HCT116 (cell line): ENCODE results near the gene PRSS33. TPM values are rescaled to one million over a fixed set of nuclear protein-coding genes. Genes with fewer than 3 reads are reported as not detected.
A peak's percentile ranks its signal among the peaks of the same experiment; 100 is the strongest.

ENCODE experiments used
- ATAC-seq: fragments of 200-7000 bp; cut with Tn5 transposase; 2 replicates; pipeline ENCODE4 v1.9.1; 2020; ENCODE audit warnings: mild to moderate bottlenecking, moderate library complexity
- BruUV-seq: library from RNA; stranded (reverse); fragments of 400-500 nt; replicated peaks from 2 replicates; lab custom pipeline; 2021; lab: Mats Ljungman, UMichigan
- CTCF ChIA-PET: fragments of 300-600 bp; sonication (Branson Sonifier 250); formaldehyde crosslinking; loops from one replicate; lab custom pipeline; 2021; ENCODE audit warnings: antibody characterized with exemption; lab: Charles Lee
- POLR2A ChIA-PET: fragments of 300-600, 350-600 bp; sonication (Branson Sonifier 250); formaldehyde crosslinking; loops from one replicate; lab custom pipeline; 2021; ENCODE audit warnings: antibody characterized with exemption; lab: Charles Lee
- RAD21 ChIA-PET, 2 experiments: fragments of 300-600 bp; sonication (Branson Sonifier 250); formaldehyde crosslinking; loops; one replicate each; lab custom pipeline; 2023; ENCODE audit warnings: low total read pairs in 2 of 2; ENCODE audit not compliant: uncharacterized antibody in 2 of 2, unreplicated experiment in 2 of 2, low non-redundant PET in 1 of 2; lab: Charles Lee
- DNase-seq: peaks from one replicate; pipeline ENCODE4 v3.0.0-alpha.2; 2010; ENCODE audit warnings: low read depth, low spot score
- H2AFZ ChIP-seq: fragments of 200-600 bp; shearing (Covaris generic), sonication (generic); 2 replicates; pipeline ENCODE4 v1.6.1; 2017; ENCODE audit warnings: low read depth, mixed run types, mixed read lengths, antibody characterized with exemption, low read length; ENCODE audit not compliant: poor library complexity, severe bottlenecking
- H3K27ac ChIP-seq: 2 replicates; pipeline ENCODE4 v1.5.1; 2012; ENCODE audit warnings: low read depth, low read length
- H3K27me3 ChIP-seq: fragments of 200-600 bp; sonication (generic); 2 replicates; pipeline ENCODE4 v1.6.1; 2016; ENCODE audit warnings: mixed run types, low read length, mixed read lengths; ENCODE audit not compliant: insufficient read depth
- H3K36me3 ChIP-seq, 2 experiments: fragments of 200-500 bp in 1 of 2; fragments of 200-600 bp in 1 of 2; sonication (Bioruptor generic) in 1 of 2; sonication (generic) in 1 of 2; 2 replicates each; pipeline versions ENCODE4 v1.5.1 to v1.6.1; 2014 to 2016; ENCODE audit warnings: low read length in 2 of 2, inconsistent platforms in 1 of 2, mixed read lengths in 1 of 2, mixed run types in 1 of 2; ENCODE audit not compliant: insufficient read depth in 2 of 2, control insufficient read depth in 1 of 2
- H3K4me1 ChIP-seq, 2 experiments: fragments of 200-600 bp in 1 of 2; sonication (generic) in 1 of 2; 2 replicates each; pipeline versions ENCODE4 v1.5.1 to v1.6.1; 2012 to 2017; ENCODE audit warnings: low read length in 2 of 2, inconsistent platforms in 1 of 2, mild to moderate bottlenecking in 1 of 2, mixed read lengths in 1 of 2, mixed run types in 1 of 2, moderate library complexity in 1 of 2; ENCODE audit not compliant: insufficient read depth in 2 of 2, control insufficient read depth in 1 of 2
- H3K4me2 ChIP-seq: fragments of 200-600 bp; sonication (generic); 2 replicates; pipeline ENCODE4 v1.6.1; 2017; ENCODE audit warnings: mixed run types, low read length, mixed read lengths
- H3K4me3 ChIP-seq, 2 experiments: fragments of 200-600 bp in 1 of 2; sonication (generic) in 1 of 2; replicated peaks in 1 of 2; 2 replicates each; pipeline ENCODE4 v1.5.1; 2011 to 2016; ENCODE audit warnings: low read length in 2 of 2, control low read depth in 1 of 2, low read depth in 1 of 2, mild to moderate bottlenecking in 1 of 2, mixed read lengths in 1 of 2, mixed run types in 1 of 2
- H3K79me2 ChIP-seq: fragments of 200-600 bp; sonication (generic); 2 replicates; pipeline ENCODE4 v1.6.1; 2017; ENCODE audit warnings: mild to moderate bottlenecking, mixed run types, low read length, moderate library complexity, mixed read lengths; ENCODE audit not compliant: insufficient read depth
- H3K9ac ChIP-seq: fragments of 200-600 bp; sonication (generic); 2 replicates; pipeline ENCODE4 v1.6.1; 2016; ENCODE audit warnings: low read length, mixed read lengths
- H3K9me2 ChIP-seq: fragments of 200-600 bp; sonication (generic), shearing (Covaris generic); 2 replicates; pipeline ENCODE4 v1.6.1; 2017; ENCODE audit warnings: mixed run types, mild to moderate bottlenecking, moderate library complexity; ENCODE audit not compliant: insufficient read depth
- H3K9me3 ChIP-seq, 2 experiments: fragments of 200-500 bp in 1 of 2; fragments of 200-600 bp in 1 of 2; sonication (Bioruptor generic) in 1 of 2; sonication (generic) in 1 of 2; 2 replicates each; pipeline ENCODE4 v1.6.1; 2014 to 2017; ENCODE audit warnings: low read length in 2 of 2, mixed read lengths in 2 of 2, inconsistent platforms in 1 of 2, low read depth in 1 of 2, mild to moderate bottlenecking in 1 of 2, mixed run types in 1 of 2, moderate library complexity in 1 of 2; ENCODE audit not compliant: control insufficient read depth in 1 of 2, insufficient read depth in 1 of 2
- H4K20me1 ChIP-seq: fragments of 200-600 bp; sonication (generic), shearing (Covaris generic); 2 replicates; pipeline ENCODE4 v1.6.1; 2017; ENCODE audit warnings: mixed run types, mild to moderate bottlenecking, moderate library complexity; ENCODE audit not compliant: insufficient read depth
- CBX3 ChIP-seq: IDR thresholded peaks from 2 replicates; pipeline ENCODE4 v1.6.1; 2012; ENCODE audit warnings: low read depth
- CEBPB ChIP-seq: IDR thresholded peaks from 2 replicates; pipeline ENCODE4 v1.6.1; 2012; ENCODE audit warnings: low read depth
- EGR1 ChIP-seq: IDR thresholded peaks from 2 replicates; pipeline ENCODE4 v1.6.1; 2012; ENCODE audit warnings: low read depth
- ELF1 ChIP-seq: IDR thresholded peaks from 2 replicates; pipeline ENCODE4 v1.6.1; 2012; ENCODE audit warnings: low read depth, borderline replicate concordance
- FOSL1 ChIP-seq: IDR thresholded peaks from 2 replicates; pipeline ENCODE4 v1.6.1; 2012; ENCODE audit warnings: low read depth
- JUND ChIP-seq: IDR thresholded peaks from 2 replicates; pipeline ENCODE4 v1.6.1; 2012
- POLR2AphosphoS5 ChIP-seq: IDR thresholded peaks from 2 replicates; pipeline ENCODE4 v1.6.1; 2011; ENCODE audit warnings: mild to moderate bottlenecking, low read depth, low read length, moderate library complexity
- RAD21 ChIP-seq: IDR thresholded peaks from 2 replicates; pipeline ENCODE4 v1.6.1; 2012; ENCODE audit warnings: low read depth, mild to moderate bottlenecking
- SP1 ChIP-seq: IDR thresholded peaks from 2 replicates; pipeline ENCODE4 v1.6.1; 2012; ENCODE audit warnings: low read depth
- SRF ChIP-seq: IDR thresholded peaks from 2 replicates; pipeline ENCODE4 v1.6.1; 2012; ENCODE audit warnings: low read depth
- TCF7L2 ChIP-seq: IDR thresholded peaks from 2 replicates; pipeline ENCODE4 v1.7.0; 2011; ENCODE audit warnings: borderline replicate concordance, inconsistent platforms; ENCODE audit not compliant: insufficient read depth, insufficient read length; ENCODE audit errors: extremely low read depth
- YY1 ChIP-seq: IDR thresholded peaks from 2 replicates; pipeline ENCODE4 v1.6.1; 2011; ENCODE audit warnings: low read length, low read depth, moderate library complexity, mild to moderate bottlenecking; ENCODE audit not compliant: insufficient replicate concordance; ENCODE audit errors: extremely low read depth
- ZFX ChIP-seq: fragments of 450-650 bp; IDR thresholded peaks from 2 replicates; pipeline ENCODE4 v1.6.1; 2017
- ZNF274 ChIP-seq: fragments of 200-500 bp; sonication (Bioruptor generic); IDR thresholded peaks from 2 replicates; pipeline ENCODE4 v1.6.1; 2014; ENCODE audit warnings: mild to moderate bottlenecking, low read depth, low read length, inconsistent platforms
- intact Hi-C: fragments of 100-400 bp; cut with micrococcal nuclease; formaldehyde crosslinking; loops from 2 replicates; pipeline ENCODE4 v1.10.0; 2022
- total RNA-seq: library from RNA; stranded (reverse); gene quantifications from one replicate; pipeline ENCODE4 v1.2.1, GENCODE V29; 2021; ENCODE audit not compliant: unreplicated experiment
- TF ChIP-seq, protein P1 (sequence below), 3 experiments: fragments of 200-600 bp in 1 of 3; sonication (generic) in 1 of 3; IDR thresholded peaks in 2 of 3; conservative IDR thresholded peaks in 1 of 3; 2 replicates each; pipeline ENCODE4 v1.5.1; 2012 to 2017; ENCODE audit warnings: low read depth in 2 of 3, low read length in 2 of 3, antibody characterized with exemption in 1 of 3, borderline replicate concordance in 1 of 3, control low read depth in 1 of 3, mild to moderate bottlenecking in 1 of 3, mixed read lengths in 1 of 3, mixed run types in 1 of 3, moderate library complexity in 1 of 3; ENCODE audit not compliant: insufficient read depth in 1 of 3
- TF ChIP-seq, protein P2 (sequence below): IDR thresholded peaks from 2 replicates; pipeline ENCODE4 v1.6.1; 2012
- TF ChIP-seq, protein P3 (sequence below): IDR thresholded peaks from 2 replicates; pipeline ENCODE4 v1.6.1; 2011; ENCODE audit warnings: mild to moderate bottlenecking, low read length, moderate library complexity; ENCODE audit not compliant: insufficient replicate concordance; ENCODE audit errors: extremely low read depth

Gene PRSS33
- total RNA-seq, 1 experiment from 2014 or later, result not detected

DNA sequence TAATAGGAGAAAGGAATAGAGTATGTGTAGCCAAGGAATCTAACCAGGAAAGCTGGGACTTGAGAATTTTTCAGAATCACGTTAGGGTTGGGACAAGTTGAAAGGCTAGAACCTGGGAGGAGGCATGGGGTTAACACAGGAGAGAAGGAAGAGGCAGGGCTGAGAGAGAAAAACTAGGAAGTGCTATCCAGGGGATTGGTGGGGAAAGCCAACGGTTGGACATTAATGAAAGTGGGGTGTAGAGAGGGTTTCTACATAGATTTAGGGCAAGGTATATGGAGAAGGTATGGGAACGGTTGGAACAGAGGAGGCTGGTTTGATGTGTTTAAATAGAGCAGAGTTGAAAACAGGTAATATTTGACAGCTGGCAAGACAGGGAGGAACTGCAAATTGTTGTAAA lies 32.2 kb downstream of the PRSS33 start:
- TF ChIP-seq, protein P1, sequence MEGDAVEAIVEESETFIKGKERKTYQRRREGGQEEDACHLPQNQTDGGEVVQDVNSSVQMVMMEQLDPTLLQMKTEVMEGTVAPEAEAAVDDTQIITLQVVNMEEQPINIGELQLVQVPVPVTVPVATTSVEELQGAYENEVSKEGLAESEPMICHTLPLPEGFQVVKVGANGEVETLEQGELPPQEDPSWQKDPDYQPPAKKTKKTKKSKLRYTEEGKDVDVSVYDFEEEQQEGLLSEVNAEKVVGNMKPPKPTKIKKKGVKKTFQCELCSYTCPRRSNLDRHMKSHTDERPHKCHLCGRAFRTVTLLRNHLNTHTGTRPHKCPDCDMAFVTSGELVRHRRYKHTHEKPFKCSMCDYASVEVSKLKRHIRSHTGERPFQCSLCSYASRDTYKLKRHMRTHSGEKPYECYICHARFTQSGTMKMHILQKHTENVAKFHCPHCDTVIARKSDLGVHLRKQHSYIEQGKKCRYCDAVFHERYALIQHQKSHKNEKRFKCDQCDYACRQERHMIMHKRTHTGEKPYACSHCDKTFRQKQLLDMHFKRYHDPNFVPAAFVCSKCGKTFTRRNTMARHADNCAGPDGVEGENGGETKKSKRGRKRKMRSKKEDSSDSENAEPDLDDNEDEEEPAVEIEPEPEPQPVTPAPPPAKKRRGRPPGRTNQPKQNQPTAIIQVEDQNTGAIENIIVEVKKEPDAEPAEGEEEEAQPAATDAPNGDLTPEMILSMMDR (IDR thresholded peaks at IDR 0.05 in 2 of 3, conservative IDR thresholded peaks at IDR 0.05 in 1 of 3; ENCODE audit: borderline replicate concordance in 1 of 3, insufficient read depth in 1 of 3, low read depth in 2 of 3, low read length in 2 of 3), result no peak
- TF ChIP-seq ZFX, result no peak
- no peak for TF ChIP-seq CEBPB
- no peak for TF ChIP-seq ELF1
- no peak for TF ChIP-seq SRF
- no peak for TF ChIP-seq JUND
- TF ChIP-seq TCF7L2, result no peak
- no peak for TF ChIP-seq EGR1
- TF ChIP-seq YY1, result no peak
- TF ChIP-seq CBX3, result no peak
- TF ChIP-seq, protein P2, sequence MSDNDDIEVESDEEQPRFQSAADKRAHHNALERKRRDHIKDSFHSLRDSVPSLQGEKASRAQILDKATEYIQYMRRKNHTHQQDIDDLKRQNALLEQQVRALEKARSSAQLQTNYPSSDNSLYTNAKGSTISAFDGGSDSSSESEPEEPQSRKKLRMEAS, result no peak
- TF ChIP-seq RAD21, result no peak
- no peak for TF ChIP-seq ZNF274
- no peak for TF ChIP-seq FOSL1
- TF ChIP-seq, protein P3, sequence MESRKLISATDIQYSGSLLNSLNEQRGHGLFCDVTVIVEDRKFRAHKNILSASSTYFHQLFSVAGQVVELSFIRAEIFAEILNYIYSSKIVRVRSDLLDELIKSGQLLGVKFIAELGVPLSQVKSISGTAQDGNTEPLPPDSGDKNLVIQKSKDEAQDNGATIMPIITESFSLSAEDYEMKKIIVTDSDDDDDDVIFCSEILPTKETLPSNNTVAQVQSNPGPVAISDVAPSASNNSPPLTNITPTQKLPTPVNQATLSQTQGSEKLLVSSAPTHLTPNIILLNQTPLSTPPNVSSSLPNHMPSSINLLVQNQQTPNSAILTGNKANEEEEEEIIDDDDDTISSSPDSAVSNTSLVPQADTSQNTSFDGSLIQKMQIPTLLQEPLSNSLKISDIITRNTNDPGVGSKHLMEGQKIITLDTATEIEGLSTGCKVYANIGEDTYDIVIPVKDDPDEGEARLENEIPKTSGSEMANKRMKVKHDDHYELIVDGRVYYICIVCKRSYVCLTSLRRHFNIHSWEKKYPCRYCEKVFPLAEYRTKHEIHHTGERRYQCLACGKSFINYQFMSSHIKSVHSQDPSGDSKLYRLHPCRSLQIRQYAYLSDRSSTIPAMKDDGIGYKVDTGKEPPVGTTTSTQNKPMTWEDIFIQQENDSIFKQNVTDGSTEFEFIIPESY, result no peak
- TF ChIP-seq POLR2AphosphoS5, result no peak; the same call in 1 of the 2 replicates
- no peak for TF ChIP-seq SP1
- ChIA-PET RAD21 (no interaction called here), POLR2A (no interaction called here), CTCF (no interaction called here)
- DNase-seq, result no peak
- no TSS peak for BruUV-seq
- ATAC-seq, result no peak
- intact Hi-C loops, result no loop called here
- Histone ChIP-seq H2AFZ (no peak overlapping the region), H3K9me2 (no peaks in the 10 kb centered on the region), H3K4me1 (peaks cover 18 to 32% of the 10 kb centered on the region in 2 experiments), H3K27ac (no peak overlapping the region), H3K9ac (peak overlapping the region; percentile 90; the same call in 1 of the 2 replicates), H3K4me2 (peak overlapping the region; percentile 76; the same call in 1 of the 2 replicates), H3K79me2 (peaks cover 90% of the 10 kb centered on the region), H3K4me3 (peak overlapping the region in 1 of 2 experiments; percentile 92; a peak in 1 of 4 replicates), H4K20me1 (peaks cover 42% of the 10 kb centered on the region; the same call in 1 of the 2 replicates), H3K27me3 (no peaks in the 10 kb centered on the region), H3K9me3 (no peaks in the 10 kb centered on the region), H3K36me3 (peaks cover 40 to 58% of the 10 kb centered on the region in 2 experiments)
